Measurements from ENCODE around the gene SMLR1. TPM values are rescaled to one million over a fixed set of nuclear protein-coding genes. Genes with fewer than 3 reads are reported as not detected.

The SMLR1 gene
- total RNA-seq, 6 experiments from 2014 or later = not detected

- H3K27me3 Mint-ChIP-seq (ENCODE audit: insufficient read depth) = peaks cover 1% of the 10 kb centered on the region; the same call in 1 of the 2 replicates
- no peak for TF ChIP-seq CTCF (IDR thresholded peaks at IDR 0.05)
- no peak overlapping the region for H3K4me3 Mint-ChIP-seq
- H3K27ac Mint-ChIP-seq = no peak overlapping the region
- no peaks in the 10 kb centered on the region for H3K4me1 Mint-ChIP-seq (ENCODE audit: low read depth)
- DNase-seq = no peak
- H3K9me3 Mint-ChIP-seq = no peaks in the 10 kb centered on the region
- H3K36me3 Mint-ChIP-seq (ENCODE audit: low read depth) = no peaks in the 10 kb centered on the region
These were observed 562 bp upstream of the SMLR1 start for GRCh38 chr6:130826442-130827246.

- Mint-ChIP-seq H3K4me3 (no peak overlapping the region), H3K4me1 (ENCODE audit: low read depth) (peaks cover 4% of the 10 kb centered on the region; the same call in 1 of the 2 replicates), H3K27ac (no peak overlapping the region), H3K27me3 (ENCODE audit: insufficient read depth) (no peaks in the 10 kb centered on the region), H3K36me3 (ENCODE audit: low read depth) (no peaks in the 10 kb centered on the region), H3K9me3 (no peaks in the 10 kb centered on the region)
- TF ChIP-seq CTCF (IDR thresholded peaks at IDR 0.05) = no peak
- no peak for DNase-seq
These were observed 2.2 kb downstream of the SMLR1 start for GRCh38 chr6:130829333-130829910.

- no peak overlapping the region for H3K4me3 Mint-ChIP-seq
- no peaks in the 10 kb centered on the region for H3K27me3 Mint-ChIP-seq (ENCODE audit: insufficient read depth)
- TF ChIP-seq CTCF (IDR thresholded peaks at IDR 0.05) = no peak
- no peak overlapping the region for H3K27ac Mint-ChIP-seq
- no peaks in the 10 kb centered on the region for H3K36me3 Mint-ChIP-seq (ENCODE audit: low read depth)
- no peak for DNase-seq
- no peaks in the 10 kb centered on the region for H3K9me3 Mint-ChIP-seq
- H3K4me1 Mint-ChIP-seq (ENCODE audit: low read depth) = peaks cover 6% of the 10 kb centered on the region; the same call in 1 of the 2 replicates
These were observed 4.4 kb downstream of the SMLR1 start for GRCh38 chr6:130831607-130832006.

GRCh38 chr6:130833569-130833968 lies 6.4 kb downstream of the SMLR1 start:
- H3K9me3 Mint-ChIP-seq = no peaks in the 10 kb centered on the region
- H3K36me3 Mint-ChIP-seq (ENCODE audit: low read depth) = peaks cover 3% of the 10 kb centered on the region; the same call in 1 of the 2 replicates
- no peak for DNase-seq
- peaks cover 6% of the 10 kb centered on the region; the same call in 1 of the 2 replicates for H3K4me1 Mint-ChIP-seq (ENCODE audit: low read depth)
- H3K27ac Mint-ChIP-seq = no peak overlapping the region
- TF ChIP-seq CTCF (IDR thresholded peaks at IDR 0.05) = no peak
- no peak overlapping the region for H3K4me3 Mint-ChIP-seq
- no peaks in the 10 kb centered on the region for H3K27me3 Mint-ChIP-seq (ENCODE audit: insufficient read depth)

- H3K36me3 Mint-ChIP-seq (ENCODE audit: low read depth) = peaks cover 6% of the 10 kb centered on the region; the same call in 1 of the 2 replicates
- no peak overlapping the region for H3K4me3 Mint-ChIP-seq
- peaks cover 6% of the 10 kb centered on the region; the same call in 1 of the 2 replicates for H3K4me1 Mint-ChIP-seq (ENCODE audit: low read depth)
- TF ChIP-seq CTCF (IDR thresholded peaks at IDR 0.05) = no peak
- H3K27ac Mint-ChIP-seq = no peak overlapping the region
- DNase-seq = no peak
- no peaks in the 10 kb centered on the region for H3K27me3 Mint-ChIP-seq (ENCODE audit: insufficient read depth)
- no peaks in the 10 kb centered on the region for H3K9me3 Mint-ChIP-seq
These were observed 7.5 kb downstream of the SMLR1 start for GRCh38 chr6:130834482-130835251.
